ENCODE results near the gene SCGB3A1. TPM values are rescaled to one million over a fixed set of nuclear protein-coding genes. Genes with fewer than 3 reads are reported as not detected.

The SCGB3A1 gene
- total and polyA plus RNA-seq, 8 donors = 1.1 to 104 (median 2.9) TPM

GRCh38 chr5:180602481-180603075 lies 11.3 kb upstream of the SCGB3A1 start:
- intact Hi-C loops (cut with DNase I) = no loop called here
- Histone ChIP-seq H3K4me1 (no peaks in the 10 kb centered on the region), H3K27me3 (no peaks in the 10 kb centered on the region), H3K36me3 (no peaks in the 10 kb centered on the region), H3K9me3 (no peaks in the 10 kb centered on the region), H3K27ac (no peak overlapping the region), H3K4me3 (no peak overlapping the region)
- TF ChIP-seq CTCF (IDR thresholded peaks at IDR 0.05) = no peak
- DNase-seq (peak in 2 of 4 donors; percentile 23 to 53), ATAC-seq (no peak)

- Histone ChIP-seq H3K27me3 (no peaks in the 10 kb centered on the region), H3K4me1 (no peaks in the 10 kb centered on the region), H3K36me3 (no peaks in the 10 kb centered on the region), H3K9me3 (no peaks in the 10 kb centered on the region), H3K4me3 (no peak overlapping the region), H3K27ac (no peak overlapping the region)
- peak in 2 of 4 donors; percentile 23 to 65 for DNase-seq
- no peak for ATAC-seq
- intact Hi-C loops (cut with DNase I) = no loop called here
- no peak for TF ChIP-seq CTCF (IDR thresholded peaks at IDR 0.05)
Measured at GRCh38 chr5:180601591-180602480, 10.5 kb upstream of the SCGB3A1 start.

- no peak overlapping the region for H3K27ac ChIP-seq
- ATAC-seq = peak; percentile 85
- H3K36me3 ChIP-seq = no peaks in the 10 kb centered on the region
- no peaks in the 10 kb centered on the region for H3K27me3 ChIP-seq
- H3K4me1 ChIP-seq = peaks cover 0 to 3% of the 10 kb centered on the region in 2 donors
- peak in 2 of 4 donors; percentile 56 to 70 for DNase-seq
- intact Hi-C loops (cut with DNase I) = no loop called here
- no peak overlapping the region for H3K4me3 ChIP-seq
- no peak for TF ChIP-seq CTCF (IDR thresholded peaks at IDR 0.05)
- H3K9me3 ChIP-seq = no peaks in the 10 kb centered on the region
Measured at GRCh38 chr5:180600554-180601041, 9.3 kb upstream of the SCGB3A1 start.

GRCh38 chr5:180599981-180600553 lies 8.8 kb upstream of the SCGB3A1 start:
- Histone ChIP-seq H3K27ac (no peak overlapping the region), H3K9me3 (no peaks in the 10 kb centered on the region), H3K27me3 (no peaks in the 10 kb centered on the region), H3K36me3 (no peaks in the 10 kb centered on the region), H3K4me3 (no peak overlapping the region), H3K4me1 (peaks cover 0 to 3% of the 10 kb centered on the region in 2 donors)
- TF ChIP-seq CTCF (IDR thresholded peaks at IDR 0.05) = no peak
- ATAC-seq = no peak
- no peak for DNase-seq
- intact Hi-C loops (cut with DNase I) = no loop called here

GRCh38 chr5:180599590-180599914 lies 8.3 kb upstream of the SCGB3A1 start:
- Histone ChIP-seq H3K27me3 (no peaks in the 10 kb centered on the region), H3K9me3 (no peaks in the 10 kb centered on the region), H3K27ac (no peak overlapping the region), H3K4me1 (peaks cover 0 to 3% of the 10 kb centered on the region in 2 donors), H3K36me3 (no peaks in the 10 kb centered on the region), H3K4me3 (no peak overlapping the region)
- intact Hi-C loops (cut with DNase I) = no loop called here
- peak in 1 of 4 donors; percentile 23 for DNase-seq
- TF ChIP-seq CTCF (IDR thresholded peaks at IDR 0.05) = no peak
- no peak for ATAC-seq
